GM21528 (cell line): ENCODE data around the gene RIMS3.
"Not testable (repeated sequence)": the region's sequence is repeated elsewhere in the genome, so short reads cannot be mapped to it uniquely, and the experiment has no call there.

Experiments used
- ATAC-seq: cut with Tn5 transposase; IDR thresholded peaks from one replicate; pipeline ENCODE4 v1.9.1; 2021; ENCODE audit warnings: mild to moderate bottlenecking, moderate library complexity; ENCODE audit not compliant: unreplicated experiment, low FRiP score

The RIMS3 gene

DNA sequence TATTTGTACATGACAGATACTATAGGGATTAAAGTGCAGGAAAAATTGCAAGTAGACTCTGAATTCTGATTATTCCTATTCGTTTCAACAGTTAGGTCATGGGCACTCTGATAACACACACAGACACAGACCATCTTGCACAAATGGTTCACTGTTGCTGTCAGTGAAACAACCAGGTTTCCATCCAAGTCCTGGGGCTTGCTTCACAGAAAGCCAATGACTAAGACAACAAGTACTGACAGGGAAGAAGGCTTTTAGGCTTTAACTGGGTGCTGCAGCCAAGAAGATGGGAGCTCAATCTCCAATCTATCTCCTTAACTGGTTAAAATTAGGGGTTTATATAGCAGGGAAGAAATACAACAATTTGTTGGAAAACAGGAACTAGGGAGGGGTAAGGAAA is 57.6 kb downstream of the RIMS3 start:
- no peak for ATAC-seq

DNA sequence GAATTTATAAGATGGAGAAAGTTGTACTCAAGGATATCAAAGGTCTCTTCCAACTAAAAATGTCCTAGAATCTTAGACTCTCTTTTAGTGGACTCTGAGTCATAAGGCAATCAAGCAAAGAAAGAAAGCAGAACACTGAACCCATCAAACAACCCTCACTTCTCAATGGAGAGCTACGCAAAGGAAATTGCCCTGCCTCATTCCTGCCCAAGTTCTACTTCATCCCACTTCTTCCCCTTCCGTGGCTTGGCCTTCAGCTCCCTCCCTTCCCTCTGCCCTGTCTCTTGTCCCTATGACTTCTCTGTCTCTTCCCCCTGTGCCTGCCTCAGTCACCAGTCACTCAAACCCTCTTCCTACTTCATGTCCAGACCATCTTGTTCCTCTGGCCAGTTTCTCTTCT is 58.5 kb downstream of the RIMS3 start:
- ATAC-seq: no peak

GRCh38 chr1:40606194-40606593 is 59.3 kb downstream of the RIMS3 start:
- ATAC-seq: no peak

DNA sequence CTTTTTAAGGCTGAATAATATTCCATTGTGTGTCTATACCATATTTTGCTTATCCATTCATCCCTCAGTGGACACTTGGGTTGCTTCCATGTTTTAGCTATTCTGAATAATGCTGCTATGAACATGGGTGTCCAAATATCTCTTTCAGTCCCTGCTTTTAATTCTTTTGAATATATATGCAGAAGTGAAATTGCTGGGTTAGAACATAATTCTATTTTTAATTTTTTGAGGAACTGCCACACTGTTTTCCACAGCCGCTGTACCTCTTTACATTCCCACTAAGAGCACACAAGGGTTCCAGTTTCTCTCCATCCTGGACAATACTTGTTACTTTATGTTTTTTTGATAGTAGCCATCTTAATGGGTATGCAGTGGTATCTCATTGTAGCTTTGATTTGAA is 65.6 kb downstream of the RIMS3 start:
- no peak for ATAC-seq

DNA sequence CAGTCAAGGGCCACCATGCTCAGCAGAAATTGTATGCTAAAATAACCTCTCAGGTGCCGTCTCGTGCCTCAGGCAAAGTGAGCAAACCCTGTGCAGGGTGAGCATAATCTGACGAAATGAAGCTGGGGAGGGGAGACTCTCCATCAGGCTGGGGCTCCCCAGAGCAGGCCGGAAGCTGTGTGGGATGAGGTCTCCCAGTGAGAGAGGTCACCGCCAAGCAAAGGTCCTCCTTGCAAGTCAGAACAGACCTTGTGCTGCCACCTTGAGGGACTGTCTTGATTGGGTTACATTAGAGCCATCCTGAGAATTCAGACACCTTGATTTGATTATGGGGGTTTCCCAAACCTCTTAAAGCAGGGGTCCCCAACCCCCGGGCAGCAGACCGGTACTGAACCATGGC is 69.9 kb downstream of the RIMS3 start:
- ATAC-seq: no peak

- ATAC-seq: no peak
Measured at GRCh38 chr1:40594187-40594531, 71.3 kb downstream of the RIMS3 start.

GRCh38 chr1:40593449-40594186 is 71.9 kb downstream of the RIMS3 start:
- no peak for ATAC-seq

- ATAC-seq: no peak
Measured at GRCh38 chr1:40592107-40592803, 73.2 kb downstream of the RIMS3 start.

GRCh38 chr1:40588586-40588985 is 76.9 kb downstream of the RIMS3 start:
- ATAC-seq: no peak

- ATAC-seq: no peak
Measured at GRCh38 chr1:40583980-40584379, 81.5 kb downstream of the RIMS3 start.

DNA sequence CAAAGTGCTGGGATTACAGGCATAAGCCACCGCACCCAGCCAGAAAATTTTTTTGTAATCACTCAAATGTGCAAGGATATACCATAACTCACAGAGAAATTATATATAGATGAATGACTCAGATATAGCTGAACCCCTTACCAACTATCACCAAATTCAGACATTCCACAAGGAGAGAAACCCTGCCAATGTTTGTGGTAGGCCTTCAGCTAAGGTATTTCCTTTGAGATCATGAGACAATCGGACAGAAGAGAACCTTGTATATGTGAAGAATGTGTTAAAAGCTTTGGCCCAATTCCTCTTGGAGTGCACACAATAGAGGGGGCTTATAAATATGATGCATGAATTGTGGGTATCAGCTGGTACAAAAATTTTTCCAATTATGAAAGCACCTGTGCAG is 83.4 kb downstream of the RIMS3 start:
- ATAC-seq: no peak

- no peak for ATAC-seq
Measured at GRCh38 chr1:40575336-40575735, 90.1 kb downstream of the RIMS3 start.

DNA sequence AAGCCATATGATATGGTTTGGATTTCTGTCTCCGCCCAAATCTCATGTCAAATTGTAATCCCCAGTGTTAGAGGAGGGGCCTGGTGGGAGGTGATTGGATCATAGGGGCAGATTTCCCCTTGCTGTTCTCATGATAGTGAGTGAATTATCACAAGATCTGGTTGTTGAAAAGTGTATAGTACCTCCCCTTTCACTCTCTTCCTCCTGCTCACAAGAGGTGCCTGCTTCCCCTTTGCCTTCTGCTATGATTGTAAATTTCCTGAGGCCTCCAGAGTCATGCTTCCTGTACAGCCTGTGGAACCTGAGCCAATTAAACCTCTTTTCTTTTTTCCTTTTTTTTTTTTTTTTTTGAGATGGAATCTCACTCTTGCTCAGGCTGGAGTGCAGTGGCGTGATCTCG is 90.7 kb downstream of the RIMS3 start:
- ATAC-seq: not testable (repeated sequence)
